AG09309 (cell line): Measurements from ENCODE around the gene AMMECR1.
A peak's percentile ranks its signal among the peaks of the same experiment; 100 is the strongest.

Experiments used
- DNase-seq: peaks from one replicate; pipeline ENCODE4 v3.0.0-alpha.2; 2010; ENCODE audit warnings: low read depth
- H3K4me3 ChIP-seq: 2 replicates; pipeline ENCODE4 v1.5.1; 2011; ENCODE audit warnings: mild to moderate bottlenecking, low read depth, low read length, moderate library complexity; ENCODE audit not compliant: control insufficient read depth
- TF ChIP-seq, protein P1 (sequence below): IDR thresholded peaks from 2 replicates; pipeline ENCODE4 v1.5.1; 2011; ENCODE audit warnings: mild to moderate bottlenecking, low read depth, low read length, inconsistent platforms; ENCODE audit not compliant: insufficient read depth, control insufficient read depth; ENCODE audit errors: missing control alignments

Gene AMMECR1

DNA sequence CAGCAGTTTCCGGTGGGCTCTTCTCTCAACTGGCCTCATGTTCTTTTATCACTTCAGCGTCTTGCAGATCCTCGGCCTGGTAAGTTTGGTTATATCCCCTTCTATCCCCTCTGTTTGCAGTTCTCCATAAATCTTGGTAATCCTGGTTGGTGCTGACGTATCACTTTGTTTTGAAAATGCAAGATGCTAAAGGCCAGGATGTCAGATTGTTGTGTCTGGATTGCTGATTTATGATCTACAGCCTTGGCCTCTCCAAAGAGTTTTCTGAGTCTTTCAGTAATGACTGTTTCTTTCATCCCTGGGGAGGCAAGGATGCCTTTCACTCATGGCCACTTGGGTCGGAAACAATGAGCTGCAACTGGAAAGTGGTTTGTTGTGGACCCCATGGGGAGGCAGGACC is 146.4 kb downstream of the AMMECR1 start:
- H3K4me3 ChIP-seq: no peak overlapping the region
- no peak for DNase-seq
- TF ChIP-seq, protein P1, sequence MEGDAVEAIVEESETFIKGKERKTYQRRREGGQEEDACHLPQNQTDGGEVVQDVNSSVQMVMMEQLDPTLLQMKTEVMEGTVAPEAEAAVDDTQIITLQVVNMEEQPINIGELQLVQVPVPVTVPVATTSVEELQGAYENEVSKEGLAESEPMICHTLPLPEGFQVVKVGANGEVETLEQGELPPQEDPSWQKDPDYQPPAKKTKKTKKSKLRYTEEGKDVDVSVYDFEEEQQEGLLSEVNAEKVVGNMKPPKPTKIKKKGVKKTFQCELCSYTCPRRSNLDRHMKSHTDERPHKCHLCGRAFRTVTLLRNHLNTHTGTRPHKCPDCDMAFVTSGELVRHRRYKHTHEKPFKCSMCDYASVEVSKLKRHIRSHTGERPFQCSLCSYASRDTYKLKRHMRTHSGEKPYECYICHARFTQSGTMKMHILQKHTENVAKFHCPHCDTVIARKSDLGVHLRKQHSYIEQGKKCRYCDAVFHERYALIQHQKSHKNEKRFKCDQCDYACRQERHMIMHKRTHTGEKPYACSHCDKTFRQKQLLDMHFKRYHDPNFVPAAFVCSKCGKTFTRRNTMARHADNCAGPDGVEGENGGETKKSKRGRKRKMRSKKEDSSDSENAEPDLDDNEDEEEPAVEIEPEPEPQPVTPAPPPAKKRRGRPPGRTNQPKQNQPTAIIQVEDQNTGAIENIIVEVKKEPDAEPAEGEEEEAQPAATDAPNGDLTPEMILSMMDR: no peak

DNA sequence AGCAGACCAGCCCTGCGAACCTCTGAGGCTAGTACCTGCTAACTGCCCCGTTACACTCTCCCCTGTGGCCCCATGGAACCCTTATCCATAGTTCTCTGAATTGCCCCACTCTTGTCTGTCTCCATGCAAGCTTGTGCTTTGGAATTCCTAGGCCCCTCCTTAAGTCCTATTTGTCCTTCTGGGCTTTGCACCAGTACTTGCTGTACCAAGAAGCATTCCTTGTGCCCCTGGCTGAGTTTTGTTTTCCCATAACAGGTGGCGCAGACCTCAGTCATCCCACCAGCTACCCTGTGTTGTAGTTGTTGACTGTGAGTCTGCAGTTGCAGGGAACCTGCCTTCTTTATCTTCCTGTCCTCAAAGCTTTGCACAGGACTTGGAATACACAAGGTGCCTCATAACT is 147.9 kb downstream of the AMMECR1 start:
- no peak overlapping the region for H3K4me3 ChIP-seq
- TF ChIP-seq, protein P1: no peak
- DNase-seq: no peak

DNA sequence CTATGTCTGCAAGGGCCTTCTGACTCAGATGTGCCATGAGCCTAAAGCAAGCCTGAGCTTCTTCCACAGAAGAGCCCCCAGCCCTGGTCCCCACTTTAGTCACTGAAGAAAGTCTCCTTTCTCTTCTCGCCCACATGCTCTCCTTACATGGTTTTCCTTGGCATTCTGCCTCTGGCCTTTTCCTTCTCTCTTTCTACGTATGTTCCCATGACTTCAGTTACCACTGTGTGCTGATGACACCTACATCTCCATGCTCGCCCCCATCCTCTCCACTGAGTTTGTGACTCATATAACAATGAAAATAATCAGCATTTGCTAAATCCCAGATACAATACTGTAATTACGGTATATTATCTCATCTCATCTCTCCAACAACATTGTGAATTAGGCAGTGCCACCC is 149.3 kb downstream of the AMMECR1 start:
- DNase-seq: peak; percentile 13
- TF ChIP-seq, protein P1: no peak
- no peak overlapping the region for H3K4me3 ChIP-seq

DNA sequence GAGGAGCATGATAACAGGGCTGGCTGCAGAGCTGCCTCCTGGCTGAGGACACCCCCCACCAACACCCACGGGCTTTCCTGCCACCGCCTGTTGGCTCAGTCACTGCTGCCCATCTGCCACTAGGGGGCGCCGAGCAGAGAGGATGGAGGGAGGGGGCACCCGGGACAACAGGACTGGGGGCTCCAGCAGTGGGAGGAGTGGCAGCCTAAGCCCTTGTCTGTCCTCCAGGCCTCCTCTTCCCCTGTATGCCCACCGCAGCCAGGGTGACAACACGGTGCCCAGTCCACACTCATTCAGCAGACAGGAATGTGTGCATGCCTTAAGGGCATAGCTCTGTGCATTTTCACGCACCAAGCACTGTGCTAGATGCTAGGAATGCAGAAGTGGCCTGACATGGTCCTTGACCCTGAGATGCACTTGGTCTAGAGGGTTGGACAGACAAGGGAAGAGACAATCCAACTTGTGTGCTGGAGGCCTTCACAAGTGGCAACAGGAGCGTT is 149.9 kb downstream of the AMMECR1 start:
- no peak for DNase-seq
- TF ChIP-seq, protein P1: peak; percentile 66
- H3K4me3 ChIP-seq: no peak overlapping the region

DNA sequence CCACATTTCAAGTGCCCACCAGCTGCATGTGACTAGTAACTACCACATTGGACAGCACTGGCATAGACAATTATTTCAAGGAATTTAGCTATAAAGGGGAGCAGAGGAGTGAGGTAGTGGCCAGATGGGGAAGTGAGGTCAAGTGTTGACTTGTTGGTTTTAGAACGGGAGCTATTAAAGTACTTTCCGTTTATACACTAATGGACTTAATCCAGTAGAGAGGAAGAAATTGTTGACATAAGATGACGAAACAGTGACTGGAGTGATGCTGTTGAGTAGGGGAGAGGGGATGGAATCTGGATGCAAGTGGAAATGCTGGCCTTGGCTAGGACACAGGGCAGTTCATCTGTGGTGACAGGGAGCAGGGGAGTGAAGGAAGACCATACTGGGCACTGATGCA is 154.4 kb downstream of the AMMECR1 start:
- H3K4me3 ChIP-seq: no peak overlapping the region
- TF ChIP-seq, protein P1: no peak
- DNase-seq: no peak

DNA sequence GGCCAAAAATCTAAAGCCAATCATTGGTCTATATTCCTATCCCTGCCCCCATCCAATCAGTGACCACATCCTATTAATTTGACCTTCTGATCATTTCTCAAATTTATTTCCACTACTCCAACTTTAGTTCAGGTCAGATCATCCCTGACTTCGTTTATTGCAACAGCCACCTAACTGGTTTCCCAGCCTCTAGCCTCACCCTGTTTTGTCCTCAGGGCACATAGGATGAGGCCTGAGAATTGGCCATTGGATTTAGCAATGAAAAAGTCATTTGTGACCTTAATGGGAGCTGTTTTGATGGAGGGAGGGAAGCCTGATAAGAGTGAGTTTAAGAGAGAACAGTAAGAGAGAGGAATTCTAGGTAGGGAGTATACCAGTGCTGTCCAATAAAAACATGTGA is 155.0 kb downstream of the AMMECR1 start:
- no peak overlapping the region for H3K4me3 ChIP-seq
- DNase-seq: no peak
- TF ChIP-seq, protein P1: no peak

DNA sequence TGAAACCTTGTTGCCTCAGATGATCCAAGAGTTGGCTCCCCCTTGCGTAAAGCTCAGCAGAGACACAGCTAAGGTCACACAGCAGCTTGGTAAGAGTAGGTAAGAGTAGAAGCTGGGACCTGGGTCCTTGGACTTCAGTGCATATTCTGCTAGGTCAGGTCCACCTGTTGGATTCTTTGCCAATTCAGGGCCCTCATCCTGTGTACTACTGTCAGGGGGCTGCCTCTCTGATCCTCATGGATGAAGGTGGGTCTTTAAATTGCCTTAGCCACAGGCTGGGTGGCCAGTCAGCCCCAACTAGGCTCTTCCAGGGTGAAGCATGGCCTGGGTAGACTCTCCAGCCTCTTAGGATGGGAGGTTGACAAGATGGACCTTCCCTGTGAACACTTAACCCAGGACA is 155.8 kb downstream of the AMMECR1 start:
- TF ChIP-seq, protein P1: no peak
- DNase-seq: no peak
- H3K4me3 ChIP-seq: no peak overlapping the region
